Left renal pelvis (tissue), 4 donors: ENCODE results near the gene MDC1. TPM values are rescaled to one million over a fixed set of nuclear protein-coding genes. Genes with fewer than 3 reads are reported as not detected.
"Not testable (repeated sequence)": the region's sequence is repeated elsewhere in the genome, so short reads cannot be mapped to it uniquely, and the experiment has no call there.

Experiments
- DNase-seq, 4 donors: peaks; one replicate each; pipeline ENCODE4 v3.0.0-alpha.2; 2013; ENCODE audit warnings: low read depth in 4 of 4, low spot score in 3 of 4
- polyA plus RNA-seq, 4 donors: library from polyadenylated mRNA; unstranded; fragments of 120-200 nt; gene quantifications; one replicate each; pipeline ENCODE4 v1.2.1, GENCODE V29; 2013; ENCODE audit not compliant: insufficient read length in 4 of 4

MDC1 gene
- polyA plus RNA-seq, 4 donors = 34.7 to 49.0 (median 45.2) TPM

GRCh38 chr6:30725713-30726505 lies 8.8 kb upstream of the MDC1 start:
- DNase-seq = no peak

GRCh38 chr6:30724906-30725667 lies 8.0 kb upstream of the MDC1 start:
- DNase-seq = no peak

GRCh38 chr6:30723843-30724741 lies 7.0 kb upstream of the MDC1 start:
- DNase-seq = not testable (repeated sequence)

- DNase-seq = not testable (repeated sequence)
Measured at GRCh38 chr6:30723159-30723842, 6.2 kb upstream of the MDC1 start.

GRCh38 chr6:30722280-30723112 lies 5.4 kb upstream of the MDC1 start:
- DNase-seq = no peak

GRCh38 chr6:30722025-30722279 lies 4.9 kb upstream of the MDC1 start:
- not testable (repeated sequence) for DNase-seq

- DNase-seq = peak in 3 of 4 donors; percentile 77 to 84 (median 83)
Measured at GRCh38 chr6:30721198-30722024, 4.3 kb upstream of the MDC1 start.

- DNase-seq = no peak
Measured at GRCh38 chr6:30720738-30721197, 3.7 kb upstream of the MDC1 start.

GRCh38 chr6:30719791-30720737 lies 3.0 kb upstream of the MDC1 start, which contains the start of gene TUBB:
TUBB (plus strand) TSS chr6:30720352; CDS start chr6:30720507, 155 bp downstream.
- peak; percentile 92 to 95 (median 94) for DNase-seq

GRCh38 chr6:30719356-30719755 lies 2.3 kb upstream of the MDC1 start:
- DNase-seq = no peak

GRCh38 chr6:30717845-30718720 lies 1.0 kb upstream of the MDC1 start:
- not testable (repeated sequence) for DNase-seq

- no peak for DNase-seq
Measured at GRCh38 chr6:30716879-30717128, 277 bp downstream of the MDC1 start.

GRCh38 chr6:30714263-30714662 lies 2.8 kb downstream of the MDC1 start:
- no peak for DNase-seq

- no peak for DNase-seq
Measured at GRCh38 chr6:30712441-30712945, 4.6 kb downstream of the MDC1 start.

GRCh38 chr6:30711758-30712380 lies 5.2 kb downstream of the MDC1 start:
- DNase-seq = no peak
